ENCODE data around the gene ARHGAP1.
"Not testable (repeated sequence)": the region's sequence is repeated elsewhere in the genome, so short reads cannot be mapped to it uniquely, and the experiment has no call there.

Gene ARHGAP1

DNA sequence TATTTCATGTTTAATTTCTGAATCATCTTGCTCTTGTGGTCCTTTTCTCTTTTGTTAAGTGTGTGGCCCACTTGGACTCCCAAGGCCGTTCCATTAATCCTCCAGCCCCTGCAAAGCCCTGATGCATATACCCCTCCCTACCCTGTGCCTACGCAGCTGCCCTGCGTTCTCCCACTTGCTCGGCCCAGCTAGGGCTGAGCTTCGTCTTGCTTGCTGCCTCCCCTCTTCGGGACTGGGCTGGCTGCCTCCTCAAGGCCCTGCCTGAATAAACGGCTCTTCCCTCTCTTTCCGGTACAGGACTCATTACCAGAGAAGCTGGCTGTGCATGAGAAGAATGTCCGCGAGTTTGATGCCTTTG, 28.5 kb downstream of the ARHGAP1 start:
- no peak for DNase-seq

DNA sequence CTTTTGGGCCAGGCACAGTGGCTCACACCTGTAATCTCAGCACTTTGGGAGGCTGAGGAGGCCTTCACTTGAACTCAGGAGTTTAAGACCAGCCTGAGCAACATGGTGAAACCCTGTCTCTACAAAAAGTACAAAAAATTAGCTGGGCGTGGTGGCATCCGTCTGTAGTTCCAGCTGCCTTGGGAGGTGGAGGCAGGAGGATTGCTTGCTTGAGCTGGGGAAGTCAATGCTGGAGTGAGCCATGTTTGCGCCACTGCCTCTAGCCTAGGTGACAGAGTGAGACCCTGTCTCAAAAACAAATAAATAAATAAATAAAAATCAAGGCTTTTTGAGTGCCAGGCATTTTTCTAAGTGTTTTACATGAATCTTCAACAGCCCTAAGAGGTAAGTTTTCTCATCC, 29.9 kb downstream of the ARHGAP1 start:
- DNase-seq, result not testable (repeated sequence)

DNA sequence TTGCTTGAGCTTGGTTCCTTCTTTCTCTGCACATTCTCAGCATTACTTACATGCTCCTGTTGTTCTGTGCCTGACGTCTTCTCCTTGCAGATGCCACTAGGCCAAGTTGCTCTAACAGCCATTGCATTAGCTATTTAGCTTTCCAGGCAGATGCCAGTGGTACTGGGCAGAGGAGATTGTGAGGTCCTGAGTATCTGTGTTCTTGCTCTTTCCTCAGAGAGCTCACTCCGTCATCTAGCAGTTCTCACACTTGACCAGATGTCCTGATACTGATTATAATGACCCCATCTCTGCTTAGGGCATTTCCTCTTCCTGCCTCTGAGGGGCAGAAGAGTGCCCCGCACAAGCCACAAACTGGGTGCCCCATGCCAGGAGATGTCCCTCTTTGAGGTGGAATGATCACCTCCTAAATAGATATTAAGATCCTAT, 30.7 kb downstream of the ARHGAP1 start:
- no peak for DNase-seq

DNA sequence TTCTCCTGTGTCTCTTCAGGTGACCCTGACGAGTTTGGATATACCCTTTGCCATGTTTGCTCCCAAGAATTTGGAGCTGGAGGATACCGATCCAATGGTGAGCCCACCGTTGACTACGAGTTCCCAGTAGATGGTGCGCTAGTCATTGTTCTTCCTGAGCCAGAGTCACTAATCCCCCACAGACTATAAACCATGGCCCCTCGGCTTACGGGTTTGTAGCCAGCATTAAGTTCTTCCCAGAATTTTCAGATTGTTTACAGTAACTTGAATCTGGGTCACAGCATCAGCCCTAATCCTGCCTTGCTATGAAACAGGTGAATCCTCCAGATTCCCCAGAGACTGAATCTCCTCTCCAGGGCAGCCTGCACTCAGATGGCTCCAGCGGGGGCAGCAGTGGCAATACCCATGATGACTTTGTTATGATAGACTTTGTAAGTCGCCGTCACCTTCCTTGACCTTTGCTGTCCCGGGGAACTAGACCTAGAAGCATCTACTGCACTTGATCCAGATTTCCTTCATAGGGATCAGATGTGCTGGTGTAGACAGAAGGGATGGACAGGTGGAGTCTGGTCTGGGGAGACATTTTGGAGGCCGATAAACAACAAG, 31.8 kb downstream of the ARHGAP1 start:
- no peak for DNase-seq

DNA sequence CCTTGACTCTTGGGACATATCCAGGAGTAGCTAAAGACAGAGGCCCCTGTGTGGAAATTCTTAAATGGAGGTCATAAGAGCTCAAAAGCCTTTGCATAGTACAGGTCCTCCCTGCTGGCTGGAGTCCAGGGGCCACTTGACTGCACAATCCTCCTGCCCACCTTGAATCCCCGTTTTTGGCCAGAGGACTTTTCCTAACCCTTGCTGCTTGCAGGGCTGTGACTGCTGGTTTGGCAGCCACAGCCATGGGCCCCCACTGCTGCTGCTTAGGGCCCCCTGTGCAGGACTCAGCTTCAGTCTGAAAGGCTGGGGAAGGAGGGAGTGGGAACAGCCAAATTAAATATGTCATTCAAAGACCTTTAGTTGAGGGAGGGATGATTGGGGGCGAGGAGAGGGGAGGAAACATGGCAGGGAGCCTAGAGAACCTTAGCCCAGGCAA, 33.4 kb downstream of the ARHGAP1 start:
- no peak for DNase-seq

DNA sequence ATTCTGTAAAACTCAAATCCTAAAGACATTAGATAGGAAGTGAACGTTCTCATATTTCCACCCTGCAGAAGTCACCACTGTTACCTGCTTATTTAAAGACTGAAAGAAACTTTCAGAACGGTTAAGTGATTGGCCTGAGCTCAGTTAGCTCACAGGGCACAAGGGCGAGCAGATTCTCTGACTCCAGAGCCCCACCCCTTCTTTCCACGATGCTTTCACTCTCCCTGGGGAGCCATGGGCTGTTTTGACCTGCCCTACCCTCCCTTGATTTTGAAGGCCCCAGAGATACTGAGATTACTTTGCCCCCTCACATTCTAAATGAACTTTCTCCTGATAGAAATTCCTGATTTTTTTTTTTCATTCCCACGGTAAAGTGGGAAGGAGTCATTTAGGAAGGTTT, 33.9 kb downstream of the ARHGAP1 start:
- no peak for DNase-seq

DNA sequence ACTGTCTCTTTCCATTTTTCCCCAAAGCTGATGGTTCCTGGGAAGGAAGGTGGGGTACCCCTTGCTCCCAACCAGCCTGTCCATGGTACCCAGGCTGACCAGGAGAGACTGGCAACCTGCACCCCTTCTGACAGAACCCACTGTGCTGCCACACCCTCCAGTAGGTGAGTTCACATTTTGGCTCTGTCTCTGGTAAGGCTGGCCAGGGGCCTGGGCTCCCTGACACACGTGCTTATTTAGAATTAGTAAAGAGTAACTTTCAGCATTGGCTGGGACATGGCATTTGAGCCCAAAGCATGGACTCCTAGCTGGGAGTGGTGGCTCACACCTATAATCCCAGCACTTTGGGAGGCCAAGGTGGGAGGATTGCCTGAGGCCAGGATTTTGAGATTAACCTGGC, 35.1 kb downstream of the ARHGAP1 start:
- DNase-seq, result no peak

DNA sequence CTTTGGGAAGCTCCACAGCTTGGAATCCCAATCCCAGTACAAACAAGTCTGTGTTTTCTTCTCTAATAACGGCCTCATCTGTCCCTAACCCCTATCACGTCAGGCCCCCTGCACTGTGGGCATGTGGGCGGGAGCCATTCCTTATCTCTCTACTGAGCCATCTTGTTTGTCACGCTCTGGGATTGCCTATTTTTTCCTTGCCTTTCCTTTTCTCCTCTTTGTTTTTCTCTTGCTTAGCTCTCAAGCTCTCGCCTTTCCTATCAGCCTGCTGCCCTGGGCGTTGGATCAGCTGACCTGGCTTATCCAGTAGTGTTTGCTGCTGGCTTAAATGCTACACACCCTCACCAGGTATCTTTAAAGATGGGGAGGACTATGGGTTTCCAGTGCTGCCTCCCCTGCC, 35.8 kb downstream of the ARHGAP1 start:
- DNase-seq, result no peak

DNA sequence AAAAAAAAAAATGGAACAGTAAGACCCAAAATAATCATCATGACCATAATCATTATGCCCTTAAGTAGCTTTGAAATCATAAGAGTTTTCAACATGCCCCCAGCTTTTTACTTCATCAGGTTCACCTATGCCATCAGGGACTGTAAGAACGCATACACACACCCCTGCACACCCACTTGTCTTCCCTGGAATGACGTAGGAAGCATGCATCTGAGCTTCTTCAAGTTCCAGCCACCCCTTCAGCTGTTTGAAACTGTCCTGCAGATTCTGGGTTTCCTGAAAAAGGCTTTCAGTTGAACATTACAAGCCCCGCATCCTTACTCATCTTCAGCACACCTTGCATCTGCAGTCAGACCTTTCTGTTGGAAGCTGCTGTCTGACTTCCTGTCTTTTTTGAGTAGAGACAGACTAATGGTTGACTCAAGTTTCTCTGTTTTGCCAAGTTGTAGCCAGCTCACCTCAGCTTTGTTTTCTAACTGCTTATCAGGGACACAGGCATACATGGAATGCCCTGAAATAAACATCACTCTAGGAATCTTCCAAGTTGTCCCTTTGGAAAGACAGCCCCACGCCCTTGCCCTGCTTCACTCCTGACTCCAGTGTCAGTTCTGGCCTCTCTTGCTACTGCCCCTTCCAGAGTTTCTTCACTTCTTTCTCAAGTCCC, 37.0 kb downstream of the ARHGAP1 start:
- DNase-seq, result no peak

DNA sequence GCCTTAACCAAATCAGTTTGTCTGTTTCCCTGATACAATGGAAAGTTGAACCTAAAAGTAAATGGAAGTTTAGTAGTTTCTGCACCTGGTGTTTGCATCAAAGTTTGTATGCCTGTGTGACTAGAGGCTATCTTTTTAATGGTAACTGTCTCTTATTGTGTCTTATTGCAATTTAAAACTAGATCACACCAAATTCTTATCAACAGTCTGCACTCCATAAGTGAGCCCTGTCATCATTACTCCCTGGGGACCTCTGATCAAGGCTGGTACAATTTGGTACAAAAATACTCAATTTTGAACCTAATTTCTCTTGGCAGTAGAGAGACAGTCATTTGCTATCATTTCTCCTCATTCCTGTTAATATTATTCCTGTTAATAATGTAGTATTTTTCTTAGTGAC, 38.1 kb downstream of the ARHGAP1 start:
- no peak for DNase-seq

DNA sequence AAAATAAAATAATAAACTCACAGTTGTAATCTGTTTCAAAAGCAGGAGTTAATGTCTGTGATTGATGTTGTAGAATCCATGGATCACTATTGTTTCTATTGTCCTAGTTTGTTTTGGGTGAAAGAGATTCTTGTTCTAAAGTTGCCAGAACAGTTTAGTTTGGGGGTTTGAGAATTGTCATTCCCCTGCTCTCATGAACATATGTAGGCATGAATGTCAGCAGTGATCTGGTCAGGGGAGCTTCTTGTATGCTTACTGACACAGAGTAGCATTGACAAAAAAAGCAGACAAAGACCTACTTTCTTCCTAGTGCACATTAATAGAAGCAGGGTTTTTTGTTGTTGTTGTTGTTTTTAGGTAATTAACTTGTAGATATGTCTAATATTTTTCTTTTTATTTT, 38.6 kb downstream of the ARHGAP1 start:
- no peak for DNase-seq

DNA sequence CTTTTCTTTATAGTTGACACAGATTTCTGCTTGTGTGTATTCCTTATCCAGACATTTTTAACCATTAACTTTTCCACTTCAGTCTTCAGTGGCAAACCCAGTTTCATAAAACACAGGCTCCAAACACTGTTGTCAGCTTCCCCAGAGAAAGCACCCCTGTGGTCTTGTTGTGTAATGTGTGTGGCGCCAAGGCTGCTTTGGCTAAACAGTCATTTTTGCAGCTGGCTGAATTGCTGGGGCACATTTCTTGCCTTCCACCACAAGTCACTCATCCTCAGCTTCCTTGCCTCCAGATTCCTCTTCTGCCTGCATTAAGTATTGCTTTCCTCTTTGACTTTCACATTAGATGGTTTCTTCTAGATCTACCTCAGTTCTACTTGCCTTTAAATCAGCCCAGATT, 40.5 kb downstream of the ARHGAP1 start:
- DNase-seq, result no peak

DNA sequence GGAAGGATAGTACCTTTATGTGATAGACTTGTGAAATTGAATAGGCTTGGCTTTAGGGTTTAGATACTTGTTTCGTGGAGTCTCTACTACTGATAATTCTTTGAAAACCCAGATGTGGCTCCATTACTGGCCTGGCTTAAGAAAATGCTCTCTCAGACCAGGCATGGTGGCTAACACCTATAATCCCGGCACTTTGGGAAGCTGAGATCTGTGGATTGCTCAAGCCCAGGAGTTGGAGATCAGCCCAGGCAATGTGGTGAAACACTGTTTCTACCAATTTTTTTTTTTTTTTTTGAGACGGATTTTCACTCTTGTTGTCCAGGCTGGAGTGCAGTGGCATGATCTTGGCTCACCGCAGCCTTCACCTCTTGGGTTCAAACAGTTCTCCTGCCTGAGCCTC, 42.2 kb downstream of the ARHGAP1 start:
- no peak for DNase-seq

DNA sequence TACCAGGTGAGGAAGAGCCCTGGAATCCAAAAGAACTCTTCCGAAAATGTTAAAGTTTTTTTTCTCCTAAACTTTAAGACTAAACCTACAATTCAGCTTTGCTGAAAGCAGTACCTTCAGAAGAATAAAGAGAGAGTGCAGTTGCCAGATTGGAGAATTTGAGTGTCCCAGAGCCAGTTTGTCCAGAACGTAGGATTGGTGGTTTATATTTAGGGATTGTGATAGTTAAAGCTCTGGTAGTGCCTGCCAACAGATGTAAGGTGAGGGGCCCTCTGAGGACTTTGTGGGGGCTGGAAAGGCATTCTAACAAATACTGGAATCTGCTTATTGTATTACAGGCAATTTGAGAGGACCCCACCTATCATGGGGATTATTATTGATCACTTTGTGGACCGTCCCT, 43.2 kb downstream of the ARHGAP1 start:
- DNase-seq, result no peak

DNA sequence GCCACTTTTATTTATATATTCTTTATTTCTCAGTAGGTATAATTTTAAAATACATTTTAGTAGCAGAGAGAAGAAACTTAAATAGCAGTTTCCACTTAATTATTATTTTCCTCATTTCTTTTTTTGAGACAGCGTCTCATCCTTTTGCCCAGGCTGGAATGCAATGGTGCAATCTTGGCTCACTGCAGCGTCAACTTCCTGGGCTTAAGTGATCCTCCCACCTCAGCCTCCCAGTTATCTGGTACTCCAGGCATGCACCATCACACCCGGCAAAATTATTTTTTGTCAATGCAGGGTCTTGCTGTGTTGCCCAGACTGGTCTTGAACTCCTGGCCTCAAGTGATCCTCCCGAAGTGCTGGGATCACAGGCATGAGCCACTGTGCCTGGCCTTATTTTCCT, 44.8 kb downstream of the ARHGAP1 start:
- no peak for DNase-seq

DNA sequence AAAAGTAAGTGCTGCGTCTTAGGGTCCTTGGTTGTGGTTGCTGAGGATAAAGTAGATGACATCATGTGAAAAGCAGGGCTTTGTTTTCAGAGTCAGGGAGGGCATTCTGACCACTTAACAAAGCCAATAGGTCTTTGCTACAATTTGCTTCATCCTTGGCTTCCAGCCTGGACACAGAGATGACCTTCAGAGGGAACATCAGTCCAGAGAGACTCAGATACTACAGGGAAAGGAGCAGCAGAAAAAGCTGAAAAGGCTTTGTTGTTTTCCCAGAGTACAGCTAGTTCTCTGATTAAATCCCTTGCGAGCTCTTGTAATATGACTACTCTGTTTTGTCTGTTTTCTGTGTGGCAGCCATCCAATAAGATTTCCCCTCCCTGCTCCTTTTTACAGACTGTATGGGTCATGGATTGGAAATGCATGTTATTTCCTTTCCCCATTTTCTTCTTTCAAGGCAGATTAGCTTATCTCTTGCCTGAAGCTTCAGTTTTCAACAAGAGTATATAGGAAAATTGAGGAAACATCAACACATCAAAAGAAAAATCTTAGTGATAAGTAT, 51.2 kb downstream of the ARHGAP1 start:
- peak; percentile 85 for DNase-seq

DNA sequence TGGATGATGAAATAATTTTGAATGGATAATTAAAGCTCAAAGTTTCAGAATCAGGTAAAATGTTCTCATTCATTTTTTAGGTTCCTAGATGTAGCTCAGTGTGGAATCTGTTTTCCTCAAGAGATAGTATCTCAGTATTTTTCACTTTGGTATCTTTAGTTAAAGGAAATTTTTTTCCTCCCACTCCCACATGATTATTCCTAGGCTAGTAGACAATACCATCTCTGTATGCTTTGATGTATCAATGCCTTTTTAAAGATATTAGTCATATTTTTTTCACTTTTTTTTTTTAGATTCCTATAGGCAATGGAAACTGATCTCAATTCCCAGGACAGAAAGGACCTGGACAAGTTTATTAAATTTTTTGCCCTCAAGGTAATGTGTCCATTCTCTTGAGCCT, 56.4 kb downstream of the ARHGAP1 start:
- DNase-seq, result no peak

DNA sequence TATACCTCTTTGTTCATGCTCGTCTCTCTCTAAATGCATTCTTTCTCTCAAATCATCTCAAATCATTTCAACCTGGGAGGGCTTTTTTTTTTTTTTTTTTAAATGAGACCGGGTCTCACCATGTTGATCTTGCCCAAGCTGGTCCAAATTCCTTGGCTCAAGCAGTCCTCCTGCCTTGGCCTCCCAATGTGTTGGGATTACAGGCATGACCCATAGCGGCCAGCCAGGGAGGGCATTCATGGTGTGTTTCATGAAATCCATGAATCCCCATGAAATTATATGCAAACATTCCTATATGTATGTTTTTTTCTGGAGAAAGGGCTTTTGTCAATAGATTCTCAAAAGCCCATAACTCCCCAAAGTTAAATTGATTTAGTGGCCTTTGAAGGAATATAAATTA, 56.9 kb downstream of the ARHGAP1 start:
- DNase-seq, result no peak

DNA sequence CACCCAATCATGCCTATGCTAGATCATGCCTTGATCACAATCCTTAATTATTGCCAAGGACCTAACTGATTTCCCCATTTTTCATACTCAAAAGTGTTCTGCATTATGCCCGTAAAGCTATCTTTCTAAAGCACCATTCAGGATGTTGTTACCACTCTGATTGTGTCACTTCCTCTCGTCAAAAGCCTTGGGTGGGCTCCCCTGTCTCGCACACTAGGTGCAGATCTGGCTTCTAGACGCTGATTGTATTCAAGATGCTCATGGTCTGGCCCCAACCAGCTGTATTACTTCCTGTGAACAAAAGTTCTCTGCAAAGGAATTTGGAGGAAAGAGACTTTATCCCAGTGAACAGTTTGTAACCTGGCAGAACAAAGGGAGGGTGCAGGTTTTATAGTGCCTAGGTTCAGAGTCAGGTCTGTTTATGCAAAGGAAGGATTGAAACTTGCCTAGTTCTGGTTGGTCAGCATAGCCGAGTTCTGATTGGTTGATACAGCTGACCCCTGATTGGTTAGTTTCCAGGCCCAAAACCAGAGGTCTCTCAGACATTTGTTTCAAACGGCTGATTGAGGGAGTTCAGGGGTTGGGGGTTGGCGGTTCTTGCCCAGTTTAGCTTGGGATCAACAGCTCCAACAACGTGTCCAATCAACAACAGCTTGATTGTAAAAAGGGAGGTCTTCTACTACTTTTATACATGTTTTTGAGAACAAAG, 57.6 kb downstream of the ARHGAP1 start:
- DNase-seq, result no peak

DNA sequence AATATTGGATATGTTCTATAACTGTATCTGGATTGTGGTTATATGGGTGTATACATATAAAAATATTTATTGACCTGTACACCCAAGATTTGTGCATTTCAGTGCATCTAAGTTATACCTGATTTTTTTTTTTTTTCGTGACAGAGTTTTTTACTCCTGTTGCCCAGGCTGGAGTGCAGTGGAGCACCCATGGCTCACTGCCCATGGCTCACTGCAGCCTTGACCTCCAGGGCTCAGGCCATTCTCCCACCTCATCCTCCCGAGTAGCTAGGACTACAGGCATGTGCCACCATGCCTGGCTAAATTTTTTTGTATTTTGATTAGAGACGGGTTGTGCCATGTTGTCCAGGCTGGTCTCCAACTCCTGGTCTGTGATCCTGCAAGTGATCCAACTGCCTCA, 58.8 kb downstream of the ARHGAP1 start:
- no peak for DNase-seq

DNA sequence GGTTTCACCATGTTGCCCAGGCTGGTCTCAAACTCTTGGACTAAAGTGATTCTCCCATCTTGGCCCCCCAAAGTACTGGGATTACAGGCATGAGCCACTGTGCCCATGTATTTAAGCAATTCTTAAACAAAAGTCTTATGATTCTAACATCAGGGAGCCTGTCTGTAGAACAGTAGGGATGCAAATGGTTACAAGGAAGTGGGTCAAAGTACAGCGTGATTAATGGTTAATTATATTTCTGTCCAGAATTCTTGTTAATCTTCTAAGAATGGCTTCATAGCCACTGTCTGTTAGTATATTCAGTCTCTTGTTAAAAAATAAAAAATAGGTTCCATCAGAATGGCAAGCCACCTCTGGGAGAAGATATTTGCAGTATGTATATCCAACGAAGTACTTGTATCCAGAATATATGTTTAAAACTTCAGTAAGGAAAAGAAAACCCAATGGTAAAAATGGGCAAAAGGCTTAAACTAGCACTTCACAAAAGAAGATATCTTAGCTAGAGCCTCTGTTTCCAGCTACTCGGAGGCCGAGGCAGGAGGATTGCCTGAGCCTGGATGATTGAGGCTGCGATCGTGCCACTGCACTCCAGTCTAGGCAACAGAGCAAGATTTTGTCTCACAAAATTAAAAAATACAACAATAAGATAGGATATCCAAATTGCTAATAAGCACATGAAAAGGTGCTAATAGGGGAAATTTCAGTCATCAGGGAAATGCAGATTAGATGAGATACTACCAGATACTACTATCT, 60.2 kb downstream of the ARHGAP1 start:
- DNase-seq, result no peak

DNA sequence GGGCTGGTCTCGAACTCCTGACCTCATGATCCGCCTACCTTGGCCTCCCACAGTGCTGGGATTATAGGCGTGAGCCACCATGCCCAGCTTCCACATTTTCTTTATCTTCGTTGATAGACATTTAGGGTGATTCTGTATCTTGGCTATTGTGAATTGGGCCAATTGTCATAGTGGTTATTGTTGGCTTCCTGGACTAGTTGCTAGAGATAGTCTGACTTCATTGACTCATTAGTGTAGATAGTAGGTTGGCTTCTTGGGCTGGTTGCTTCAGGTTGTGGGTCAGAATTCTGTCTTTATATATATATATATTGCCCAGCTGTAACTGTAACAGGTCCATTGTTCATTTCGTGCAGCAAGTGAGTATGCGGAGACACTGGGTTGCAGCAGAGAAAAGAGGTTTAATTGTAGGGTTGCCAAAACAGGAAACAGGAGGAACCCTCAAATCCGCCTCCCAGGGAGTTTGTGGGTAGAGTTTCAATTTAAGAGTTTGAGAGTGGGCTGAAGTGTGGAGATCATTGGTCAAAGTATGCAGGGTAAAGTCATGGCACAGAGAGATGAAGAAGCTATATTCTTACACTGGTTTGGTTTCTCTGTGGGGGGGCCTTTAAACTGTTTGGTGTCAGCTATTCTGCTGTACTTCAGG, 61.1 kb downstream of the ARHGAP1 start:
- no peak for DNase-seq

DNA sequence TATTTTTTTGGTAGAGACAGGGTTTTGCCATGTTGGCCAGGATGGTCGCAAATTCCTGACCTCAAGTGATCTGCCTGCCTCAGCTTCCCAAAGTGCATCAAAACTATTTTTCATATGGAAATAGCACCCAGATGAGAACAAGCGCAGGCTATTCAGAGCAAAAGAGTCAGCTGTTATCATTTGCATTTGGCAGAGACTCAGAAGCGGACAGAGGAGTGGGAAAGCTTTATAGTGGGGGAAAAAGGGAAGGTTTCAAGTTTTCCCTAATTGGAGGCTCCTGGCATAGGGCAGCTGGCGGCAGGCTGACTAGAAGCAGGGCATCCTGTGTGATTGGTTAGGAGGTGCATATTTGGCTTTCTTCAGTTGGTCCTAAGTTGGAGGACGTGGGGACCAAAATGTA, 62.9 kb downstream of the ARHGAP1 start:
- DNase-seq, result no peak
